DND-41 (cell line): ENCODE measurements around the gene MYL4.

Experiments
- CTCF ChIP-seq: IDR thresholded peaks from 2 replicates; pipeline ENCODE4 v1.5.1; 2012; ENCODE audit warnings: borderline replicate concordance, low read length, moderate library complexity, mild to moderate bottlenecking; ENCODE audit not compliant: poor library complexity, severe bottlenecking; ENCODE audit errors: extremely low read depth
- EZH2 ChIP-seq: IDR thresholded peaks from 3 replicates; pipeline ENCODE4 v1.6.1; 2012; ENCODE audit warnings: borderline replicate concordance, low read depth, mild to moderate bottlenecking, moderate library complexity, low read length, inconsistent platforms; ENCODE audit not compliant: severe bottlenecking

GRCh38 chr17:47257651-47258339, 48.6 kb downstream of the MYL4 start:
- TF ChIP-seq EZH2 = no peak
- no peak for TF ChIP-seq CTCF
